K562 (cell line): ENCODE data around the gene LHCGR. TPM values are rescaled to one million over a fixed set of nuclear protein-coding genes. Genes with fewer than 3 reads are reported as not detected.

Experiments
- ATAC-seq: fragments of 200-7000 bp; cut with Tn5 transposase; 3 replicates; pipeline ENCODE4 v1.9.1; 2020; ENCODE audit warnings: moderate library complexity
- BruUV-seq: library from RNA; stranded (reverse); fragments of 400-500 nt; replicated peaks from 2 replicates; lab custom pipeline; 2021; lab: Mats Ljungman, UMichigan
- CTCF ChIA-PET: fragments of 300-600 bp; formaldehyde crosslinking; extraction: SDS; loops from one replicate; lab custom pipeline; 2021; ENCODE audit warnings: low intra/inter-chr PET ratio; lab: Yijun Ruan, JAX
- POLR2A ChIA-PET: fragments of 300-600, 350-650 bp; sonication (Branson Sonifier 250); formaldehyde crosslinking; extraction: SDS; loops from one replicate; lab custom pipeline; 2021; ENCODE audit warnings: antibody characterized with exemption, inconsistent platforms; lab: Yijun Ruan, JAX
- DNase-seq, 4 experiments: peaks; one replicate each; pipeline versions ENCODE4 v3.0.0 to v3.0.0-alpha.2; 2011 to 2018; ENCODE audit warnings: low spot score in 3 of 4, mixed read lengths in 3 of 4; ENCODE audit errors: extremely low read depth in 1 of 4
- FAIRE-seq: peaks from 2 replicates; lab custom pipeline; 2011; peaks lifted over from hg19 to GRCh38; lab: Jason Lieb, UNC
- H2AFZ ChIP-seq: 2 replicates; pipeline ENCODE4 v1.6.0; 2011; ENCODE audit warnings: low read depth, low read length, control low read depth, inconsistent platforms
- H3K27ac ChIP-seq: fragments of 200-600 bp; 3 replicates; pipeline ENCODE4 v1.8.0; 2011; ENCODE audit warnings: low read depth, mild to moderate bottlenecking, control low read depth, inconsistent platforms, low read length, moderate library complexity, mixed read lengths; ENCODE audit errors: extremely low read depth
- H3K27me3 ChIP-seq, 2 experiments: fragments of 300-600 bp in 1 of 2; 2 replicates in 1 of 2; 3 replicates in 1 of 2; pipeline versions ENCODE4 v1.6.0 to v1.8.0; 2011; ENCODE audit warnings: inconsistent platforms in 2 of 2, low read length in 2 of 2, mild to moderate bottlenecking in 1 of 2, mixed read lengths in 1 of 2, moderate library complexity in 1 of 2; ENCODE audit not compliant: control insufficient read depth in 2 of 2, insufficient read depth in 2 of 2
- H3K36me3 ChIP-seq: fragments of 300-600 bp; 3 replicates; pipeline ENCODE4 v1.8.0; 2011; ENCODE audit warnings: mild to moderate bottlenecking, low read length, inconsistent platforms; ENCODE audit not compliant: control insufficient read depth, insufficient read depth
- H3K4me1 ChIP-seq, 2 experiments: fragments of 200-600 bp in 1 of 2; replicated peaks in 1 of 2; 2 replicates in 1 of 2; 3 replicates in 1 of 2; pipeline versions ENCODE4 v1.5.1 to v1.8.0; 2011; ENCODE audit warnings: inconsistent platforms in 2 of 2, low read length in 2 of 2, mild to moderate bottlenecking in 1 of 2, mixed read lengths in 1 of 2, moderate library complexity in 1 of 2; ENCODE audit not compliant: control insufficient read depth in 2 of 2, insufficient read depth in 2 of 2
- H3K4me2 ChIP-seq: 2 replicates; pipeline ENCODE4 v1.6.1; 2011; ENCODE audit warnings: low read length, control low read depth, inconsistent platforms, mixed read lengths; ENCODE audit not compliant: insufficient read depth
- H3K4me3 ChIP-seq: fragments of 200-600 bp; sonication (generic), shearing (Covaris generic); 2 replicates; pipeline ENCODE4 v1.5.1; 2016; ENCODE audit warnings: control low read depth, inconsistent platforms
- H3K79me2 ChIP-seq: fragments of 200-600 bp; 3 replicates; pipeline ENCODE4 v1.8.0; 2011; ENCODE audit warnings: low read length, inconsistent platforms; ENCODE audit not compliant: control insufficient read depth, insufficient read depth
- H3K9ac ChIP-seq, 2 experiments: 2 replicates each; pipeline versions ENCODE4 v1.6.0 to v1.6.1; 2011; ENCODE audit warnings: low read depth in 2 of 2, low read length in 2 of 2, control low read depth in 1 of 2, inconsistent platforms in 1 of 2, mild to moderate bottlenecking in 1 of 2, mixed read lengths in 1 of 2; ENCODE audit not compliant: insufficient read depth in 1 of 2
- H3K9me1 ChIP-seq: one replicate; pipeline ENCODE4 v1.6.0; 2011; ENCODE audit warnings: inconsistent platforms, mild to moderate bottlenecking, low read length, moderate library complexity; ENCODE audit not compliant: control insufficient read depth, insufficient read depth
- H3K9me3 ChIP-seq: replicated peaks from 2 replicates; pipeline ENCODE4 v1.5.1; 2011; ENCODE audit warnings: low read depth, low read length, inconsistent platforms; ENCODE audit not compliant: control insufficient read depth, insufficient read depth
- H4K20me1 ChIP-seq: replicated peaks from 2 replicates; pipeline ENCODE4 v1.6.1; 2011; ENCODE audit warnings: low read length, inconsistent platforms, mixed read lengths; ENCODE audit not compliant: control insufficient read depth, insufficient read depth
- DACH1 ChIP-seq: fragments of 450-650 bp; IDR thresholded peaks from 2 replicates; pipeline ENCODE4 v1.6.1; 2018; ENCODE audit not compliant: partially characterized antibody
- GTF2B ChIP-seq: IDR thresholded peaks from 2 replicates; pipeline ENCODE4 v1.6.1; 2011; ENCODE audit not compliant: insufficient read length; ENCODE audit errors: extremely low read depth
- KAT2B ChIP-seq: IDR thresholded peaks from one replicate; pipeline ENCODE4 v1.6.1; 2012; ENCODE audit warnings: low read depth, mild to moderate bottlenecking, control low read depth, inconsistent platforms, low read length, moderate library complexity
- MAFG ChIP-seq: fragments of 450-650 bp; conservative IDR thresholded peaks from 2 replicates; pipeline ENCODE4 v1.6.1; 2016; ENCODE audit warnings: missing genetic modification characterization, missing compliant biosample characterization
- WHSC1 ChIP-seq: IDR thresholded peaks from one replicate; pipeline ENCODE4 v1.6.1; 2012; ENCODE audit warnings: low read length, control low read depth, inconsistent platforms
- WGBS: fragments of 100-300 bp; shearing (Covaris generic); methylation state at CpG from one replicate; pipeline ENCODE4 v1.1.6; 2016; ENCODE audit warnings: low coverage, mixed read lengths; ENCODE audit not compliant: insufficient coverage; ENCODE audit errors: missing lambda C conversion rate; 5-methylcytosine and 5-hydroxymethylcytosine counted together
- in situ Hi-C: fragments of 300-500 bp; cut with MboI; formaldehyde crosslinking; loops from 4 replicates; pipeline ENCODE4 v1.15.0; 2018; ENCODE audit warnings: inconsistent platforms, mixed read lengths
- intact Hi-C: fragments of 100-400 bp; cut with micrococcal nuclease; formaldehyde crosslinking; loops from 2 replicates; pipeline ENCODE4 v1.14.2; 2022
- polyA plus RNA-seq, 8 experiments: library from polyadenylated mRNA; depleted of rRNA in 4 of 8; stranded (reverse) in 5 of 8; unstranded in 3 of 8; fragments of >200 nt; fragmentation: Nextera tagmentation in 2 of 8; fragmentation: Illumina TruSeq in 1 of 8; extraction: Ambion mirVana in 2 of 8; extraction: Trizol in 1 of 8; gene quantifications; 2 replicates each; pipeline versions ENCODE4 v1.2.1 to v1.2.3, GENCODE V29; 2011 to 2014; ENCODE audit warnings: inconsistent platforms in 1 of 8, missing spikeins in 1 of 8
- total RNA-seq, 7 experiments: library from RNA; depleted of rRNA in 6 of 7; stranded (reverse); fragments of >200 nt in 6 of 7; fragmentation: Illumina TruSeq in 2 of 7; extraction: Trizol in 2 of 7; gene quantifications; 2 replicates each; pipeline versions ENCODE4 v1.2.1 to v1.2.3, GENCODE V29; 2011 to 2021; ENCODE audit warnings: low replicate concordance in 1 of 7

LHCGR gene
- total and polyA plus RNA-seq, 9 of the 15 experiments (the other 6 are each of a cell fraction or from before 2014, with no cell fraction given): not detected

- Histone ChIP-seq H2AFZ (no peak overlapping the region), H3K4me1 (no peaks in the 10 kb centered on the region), H3K36me3 (no peaks in the 10 kb centered on the region), H3K79me2 (no peaks in the 10 kb centered on the region), H3K27me3 (no peaks in the 10 kb centered on the region), H3K9me1 (no peaks in the 10 kb centered on the region), H3K27ac (no peak overlapping the region), H3K9me3 (no peaks in the 10 kb centered on the region), H4K20me1 (no peaks in the 10 kb centered on the region; the same call in 1 of the 2 replicates), H3K4me2 (no peak overlapping the region), H3K4me3 (no peak overlapping the region), H3K9ac (no peak overlapping the region)
- DNase-seq: no peak
- no peak for ATAC-seq
- TF ChIP-seq DACH1: no peak
- no peak for TF ChIP-seq WHSC1
- no peak for TF ChIP-seq GTF2B
- no peak for TF ChIP-seq MAFG (tag)
- no peak for TF ChIP-seq KAT2B
- ChIA-PET CTCF (no interaction called here), POLR2A (no interaction called here)
- intact Hi-C loops (no loop called here), in situ Hi-C loops (no loop called here)
- no peak for FAIRE-seq
- 0% methylated on average over 2 of the region's 2 CpGs for WGBS
- BruUV-seq: no TSS peak
Observed at GRCh38 chr2:48749291-48750127, 6.0 kb downstream of the LHCGR start.
